ENCODE measurements around the gene EEF1A1.
"Not testable (repeated sequence)": the region's sequence is repeated elsewhere in the genome, so short reads cannot be mapped to it uniquely, and the experiment has no call there.

Gene EEF1A1

DNA sequence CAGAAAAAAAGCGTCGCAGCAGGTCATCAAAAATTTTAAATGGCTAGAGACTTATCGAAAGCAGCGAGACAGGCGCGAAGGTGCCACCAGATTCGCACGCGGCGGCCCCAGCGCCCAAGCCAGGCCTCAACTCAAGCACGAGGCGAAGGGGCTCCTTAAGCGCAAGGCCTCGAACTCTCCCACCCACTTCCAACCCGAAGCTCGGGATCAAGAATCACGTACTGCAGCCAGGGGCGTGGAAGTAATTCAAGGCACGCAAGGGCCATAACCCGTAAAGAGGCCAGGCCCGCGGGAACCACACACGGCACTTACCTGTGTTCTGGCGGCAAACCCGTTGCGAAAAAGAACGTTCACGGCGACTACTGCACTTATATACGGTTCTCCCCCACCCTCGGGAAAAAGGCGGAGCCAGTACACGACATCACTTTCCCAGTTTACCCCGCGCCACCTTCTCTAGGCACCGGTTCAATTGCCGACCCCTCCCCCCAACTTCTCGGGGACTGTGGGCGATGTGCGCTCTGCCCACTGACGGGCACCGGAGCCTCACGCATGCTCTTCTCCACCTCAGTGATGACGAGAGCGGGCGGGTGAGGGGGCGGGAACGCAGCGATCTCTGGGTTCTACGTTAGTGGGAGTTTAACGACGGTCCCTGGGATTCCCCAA is at the start of gene EEF1A1:
EEF1A1 (minus strand) TSS at position 345 of the 663 bp plus-strand sequence. CDS start 1,006 bp downstream, outside the sequence.
- DNase-seq (ENCODE audit: low read depth), result peak; percentile 100

GRCh38 chr6:73569121-73569520 is 48.3 kb upstream of the EEF1A1 start:
- DNase-seq (ENCODE audit: low read depth), result no peak

DNA sequence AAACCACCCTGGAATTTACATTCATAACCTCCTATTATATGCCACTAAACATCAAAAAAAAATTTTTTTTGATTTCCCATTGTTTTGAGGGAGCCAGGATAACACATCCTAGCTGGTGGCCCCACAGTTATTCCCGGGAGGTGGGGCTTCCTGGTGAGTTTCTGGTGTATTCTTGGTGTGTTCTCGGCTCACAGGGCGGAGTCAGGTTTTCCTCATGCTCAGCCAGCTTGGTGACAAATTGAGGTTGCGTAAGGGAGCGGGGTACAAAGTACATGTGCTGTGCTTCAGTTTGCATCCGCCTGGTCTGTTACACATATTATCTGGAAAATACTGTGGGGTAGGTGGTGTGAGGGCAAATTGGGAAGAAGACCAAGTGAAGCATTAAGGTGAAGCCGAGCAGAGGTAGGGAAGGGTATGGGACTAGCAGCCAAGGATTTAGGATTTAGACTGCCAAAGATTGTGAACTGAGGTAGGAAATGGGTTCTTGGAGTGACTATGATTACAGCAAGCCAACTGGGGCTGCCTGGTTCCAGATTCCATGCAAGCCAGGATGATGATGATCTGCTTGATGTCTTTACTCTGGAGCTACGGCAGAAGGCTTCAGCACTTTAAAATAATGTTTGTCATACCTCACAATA is 46.2 kb upstream of the EEF1A1 start:
- peak; percentile 72 for DNase-seq (ENCODE audit: low read depth)

GRCh38 chr6:73566486-73566871 is 45.6 kb upstream of the EEF1A1 start:
- not testable (repeated sequence) for DNase-seq (ENCODE audit: low read depth)

GRCh38 chr6:73565767-73566485 is 45.1 kb upstream of the EEF1A1 start:
- no peak for DNase-seq (ENCODE audit: low read depth)

- DNase-seq (ENCODE audit: low read depth), result no peak
Measured at GRCh38 chr6:73564578-73565345, 43.9 kb upstream of the EEF1A1 start.

- DNase-seq (ENCODE audit: low read depth), result no peak
Measured at GRCh38 chr6:73562558-73562957, 41.7 kb upstream of the EEF1A1 start.

GRCh38 chr6:73560853-73561407 is 40.1 kb upstream of the EEF1A1 start:
- DNase-seq (ENCODE audit: low read depth), result no peak

- DNase-seq (ENCODE audit: low read depth), result no peak
Measured at GRCh38 chr6:73560182-73560732, 39.4 kb upstream of the EEF1A1 start.

GRCh38 chr6:73559399-73559794 is 38.6 kb upstream of the EEF1A1 start:
- not testable (repeated sequence) for DNase-seq (ENCODE audit: low read depth)

DNA sequence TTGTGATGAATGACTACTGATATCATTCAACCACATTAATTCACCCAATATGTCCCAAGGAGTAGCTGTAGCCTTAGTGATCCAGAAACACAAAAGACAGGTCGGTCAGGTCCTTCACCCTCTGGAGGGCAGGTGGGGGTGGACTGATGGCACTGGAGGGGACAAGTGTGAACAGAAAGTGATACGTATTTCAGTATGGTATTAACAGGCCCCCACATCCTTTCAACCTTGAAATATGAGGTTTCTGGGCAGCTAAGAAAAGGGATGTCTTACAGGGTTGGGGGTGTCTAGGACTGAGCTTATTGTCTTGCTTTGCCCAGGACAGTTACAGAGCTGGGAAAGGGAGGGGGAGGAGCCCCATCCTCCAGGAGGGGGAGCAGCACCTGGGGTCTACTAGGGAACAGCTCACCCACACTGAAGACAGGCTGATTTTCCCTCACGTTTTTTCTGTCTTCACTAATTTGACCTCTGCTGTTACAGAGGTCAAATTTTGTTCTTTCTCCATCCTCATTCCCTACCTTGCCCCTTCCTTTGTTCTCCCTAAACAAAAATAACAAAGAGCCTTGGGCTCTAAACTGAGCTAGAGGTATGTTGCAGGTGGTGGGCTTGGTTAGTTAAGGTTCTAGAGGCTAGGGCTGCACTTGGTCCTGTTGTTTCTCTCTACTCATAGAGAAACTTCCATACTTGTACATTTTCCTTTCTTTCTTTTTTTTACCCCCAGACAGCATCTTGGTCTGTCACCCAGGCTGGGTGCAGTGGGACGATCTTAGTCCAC is 38.0 kb upstream of the EEF1A1 start:
- DNase-seq (ENCODE audit: low read depth), result no peak

DNA sequence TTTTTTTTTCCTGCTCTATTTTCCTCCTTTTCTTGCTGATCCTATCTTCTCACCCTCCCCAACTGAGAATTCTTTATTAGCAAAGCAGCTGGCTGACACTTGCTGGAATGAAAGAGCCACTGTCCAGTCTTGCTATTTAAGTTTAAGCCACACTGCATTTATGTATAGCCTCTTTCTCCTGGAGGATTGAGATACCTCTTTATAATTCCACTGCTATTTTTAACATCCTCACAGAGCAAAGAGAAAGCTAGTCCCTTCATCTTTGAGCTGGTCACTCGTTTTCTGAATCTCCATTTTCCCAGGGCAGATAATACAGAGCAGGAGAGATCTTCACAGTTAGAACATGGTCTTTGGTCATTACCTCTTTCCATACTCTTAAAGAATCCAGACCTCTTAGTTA is 36.0 kb upstream of the EEF1A1 start:
- DNase-seq (ENCODE audit: low read depth), result no peak

GRCh38 chr6:73555380-73555949 is 34.6 kb upstream of the EEF1A1 start:
- DNase-seq (ENCODE audit: low read depth), result not testable (repeated sequence)

- not testable (repeated sequence) for DNase-seq (ENCODE audit: low read depth)
Measured at GRCh38 chr6:73551115-73551514, 30.3 kb upstream of the EEF1A1 start.

DNA sequence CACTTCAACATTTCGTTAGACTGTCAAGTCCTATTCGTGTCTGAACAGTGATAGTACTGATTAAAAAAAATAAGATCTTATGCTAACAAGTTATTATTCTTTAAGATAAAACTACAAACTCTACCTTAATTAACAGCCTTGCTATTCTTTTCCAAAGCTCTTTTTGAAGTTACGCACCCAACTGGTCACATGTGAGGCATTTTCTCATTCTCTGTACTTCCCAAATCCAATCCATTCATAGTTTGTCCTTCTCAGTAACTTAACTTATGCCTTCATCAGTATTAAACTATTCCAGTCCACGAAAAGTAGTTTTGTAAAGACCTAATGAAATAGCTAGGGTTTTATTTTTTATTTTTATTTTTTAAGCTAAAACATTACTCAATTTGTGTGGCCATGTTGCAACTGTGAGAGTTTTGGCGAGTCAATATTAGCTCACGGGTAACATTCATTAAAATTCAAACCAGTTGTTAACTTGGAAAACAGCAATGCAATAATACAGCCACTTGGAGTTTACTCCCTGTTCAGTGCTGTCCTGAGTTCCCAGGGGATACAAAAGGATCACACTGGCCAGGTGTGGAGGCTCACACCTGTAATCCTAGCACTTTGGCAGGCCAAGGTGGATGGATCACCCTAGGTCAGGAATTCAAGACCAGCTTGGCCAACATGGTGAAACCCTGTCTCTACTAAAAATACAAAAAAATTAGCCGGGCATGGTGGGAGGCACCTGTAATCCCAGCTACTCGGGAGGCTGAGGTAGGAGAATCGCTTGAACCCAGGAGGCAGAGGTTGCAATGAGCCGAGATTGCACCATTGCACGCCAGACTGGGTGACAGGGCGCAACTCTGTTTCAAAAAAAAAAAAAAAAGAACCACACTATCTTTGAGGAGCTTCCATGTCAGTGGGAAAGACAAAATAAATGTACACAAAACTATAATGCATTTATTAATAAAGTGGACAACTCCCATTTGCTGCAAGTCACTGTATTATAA is 27.9 kb upstream of the EEF1A1 start:
- DNase-seq (ENCODE audit: low read depth), result no peak

- no peak for DNase-seq (ENCODE audit: low read depth)
Measured at GRCh38 chr6:73547036-73547435, 26.2 kb upstream of the EEF1A1 start.

GRCh38 chr6:73542891-73543290 is 22.1 kb upstream of the EEF1A1 start:
- no peak for DNase-seq (ENCODE audit: low read depth)

GRCh38 chr6:73542481-73542880 is 21.6 kb upstream of the EEF1A1 start:
- DNase-seq (ENCODE audit: low read depth), result not testable (repeated sequence)

- no peak for DNase-seq (ENCODE audit: low read depth)
Measured at GRCh38 chr6:73538116-73538779, 17.4 kb upstream of the EEF1A1 start.

Data from GM04504 (cell line).